Measurements from ENCODE around the gene PRDX2. TPM values are rescaled to one million over a fixed set of nuclear protein-coding genes. Genes with fewer than 3 reads are reported as not detected.

Gene PRDX2
- total RNA-seq, 1 donor from 2014 or later, result 215 TPM

DNA sequence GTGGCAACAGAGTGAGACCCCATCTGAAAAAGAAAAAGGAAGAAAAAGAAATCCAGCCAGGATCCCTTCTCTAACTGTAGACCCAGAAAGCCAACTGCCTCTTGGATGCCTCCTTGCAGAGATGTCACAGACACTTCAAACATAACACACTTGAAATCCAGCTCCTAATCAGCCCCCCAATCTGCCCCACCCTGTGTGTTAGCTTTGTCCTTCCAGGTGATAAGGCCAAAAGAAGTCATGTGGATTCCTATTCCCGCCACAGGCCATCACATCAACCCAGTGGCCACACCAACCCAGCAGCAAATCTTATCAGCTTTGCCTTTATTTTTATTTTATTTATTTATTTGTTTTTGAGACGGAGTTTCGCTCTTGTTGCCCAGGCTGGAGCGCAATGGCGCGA is 41.9 kb downstream of the PRDX2 start:
- Mint-ChIP-seq H3K9me3 (ENCODE audit: unreplicated experiment) (no peaks in the 10 kb centered on the region), H3K4me3 (ENCODE audit: unreplicated experiment) (no peak overlapping the region), H3K27me3 (ENCODE audit: unreplicated experiment) (peaks cover 2% of the 10 kb centered on the region), H3K36me3 (ENCODE audit: low read depth, unreplicated experiment) (no peaks in the 10 kb centered on the region), H3K27ac (ENCODE audit: unreplicated experiment) (no peak overlapping the region), H3K4me1 (ENCODE audit: unreplicated experiment) (peaks cover 2% of the 10 kb centered on the region)
- DNase-seq (ENCODE audit: low spot score), result no peak
- no peak for TF ChIP-seq CTCF (IDR thresholded peaks at IDR 0.05; ENCODE audit: unreplicated experiment)

- peaks cover 2% of the 10 kb centered on the region for H3K4me1 Mint-ChIP-seq (ENCODE audit: unreplicated experiment)
- TF ChIP-seq CTCF (IDR thresholded peaks at IDR 0.05; ENCODE audit: unreplicated experiment), result peak; percentile 98
- H3K27ac Mint-ChIP-seq (ENCODE audit: unreplicated experiment), result no peak overlapping the region
- H3K4me3 Mint-ChIP-seq (ENCODE audit: unreplicated experiment), result no peak overlapping the region
- H3K36me3 Mint-ChIP-seq (ENCODE audit: low read depth, unreplicated experiment), result no peaks in the 10 kb centered on the region
- H3K27me3 Mint-ChIP-seq (ENCODE audit: unreplicated experiment), result peaks cover 2% of the 10 kb centered on the region
- DNase-seq (ENCODE audit: low spot score), result peak; percentile 90
- H3K9me3 Mint-ChIP-seq (ENCODE audit: unreplicated experiment), result no peaks in the 10 kb centered on the region
These were observed 43.9 kb downstream of the PRDX2 start for GRCh38 chr19:12757544-12758274.

- H3K27me3 Mint-ChIP-seq (ENCODE audit: unreplicated experiment), result peaks cover 2% of the 10 kb centered on the region
- no peak for DNase-seq (ENCODE audit: low spot score)
- peaks cover 6% of the 10 kb centered on the region for H3K4me1 Mint-ChIP-seq (ENCODE audit: unreplicated experiment)
- H3K4me3 Mint-ChIP-seq (ENCODE audit: unreplicated experiment), result no peak overlapping the region
- H3K9me3 Mint-ChIP-seq (ENCODE audit: unreplicated experiment), result no peaks in the 10 kb centered on the region
- no peaks in the 10 kb centered on the region for H3K36me3 Mint-ChIP-seq (ENCODE audit: low read depth, unreplicated experiment)
- H3K27ac Mint-ChIP-seq (ENCODE audit: unreplicated experiment), result no peak overlapping the region
- TF ChIP-seq CTCF (IDR thresholded peaks at IDR 0.05; ENCODE audit: unreplicated experiment), result no peak
These were observed 45.3 kb downstream of the PRDX2 start for GRCh38 chr19:12756150-12756883.

DNA sequence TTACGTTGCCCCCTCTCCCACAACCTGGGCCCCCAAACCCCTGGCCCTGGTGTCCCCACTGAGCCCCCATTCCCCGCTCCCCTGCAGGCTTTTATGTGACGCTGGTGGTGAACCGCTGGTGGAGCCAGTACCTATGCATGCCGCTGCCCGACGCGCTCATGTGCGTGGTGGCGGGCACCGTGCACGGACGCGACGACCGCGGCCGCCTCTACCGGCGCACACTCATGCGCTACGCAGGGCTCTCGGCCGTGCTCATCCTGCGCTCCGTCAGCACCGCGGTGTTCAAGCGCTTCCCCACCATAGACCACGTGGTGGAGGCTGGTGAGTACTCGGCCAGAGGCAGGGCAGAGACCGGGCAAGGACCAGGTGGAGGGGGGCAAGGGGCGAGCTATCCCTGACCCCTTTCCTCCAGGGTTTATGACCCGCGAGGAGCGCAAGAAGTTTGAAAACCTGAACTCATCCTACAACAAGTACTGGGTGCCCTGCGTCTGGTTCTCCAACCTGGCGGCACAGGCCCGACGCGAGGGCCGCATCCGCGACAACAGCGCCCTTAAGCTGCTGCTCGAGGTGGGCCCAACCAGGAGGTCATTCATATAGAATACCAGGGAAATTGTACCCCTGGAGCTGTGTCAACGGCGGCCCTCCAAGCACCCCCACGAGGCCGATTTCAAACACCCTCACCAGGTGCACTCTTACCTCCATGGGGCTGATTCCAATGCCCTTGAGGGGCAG is 47.0 kb downstream of the PRDX2 start:
- DNase-seq (ENCODE audit: low spot score), result no peak
- no peak for TF ChIP-seq CTCF (IDR thresholded peaks at IDR 0.05; ENCODE audit: unreplicated experiment)

More for the DNA sequence above, 47.0 kb downstream of the PRDX2 start:
- peaks cover 10% of the 10 kb centered on the region for H3K4me1 Mint-ChIP-seq (ENCODE audit: unreplicated experiment)
- H3K27ac Mint-ChIP-seq (ENCODE audit: unreplicated experiment), result no peak overlapping the region
- H3K27me3 Mint-ChIP-seq (ENCODE audit: unreplicated experiment), result peaks cover 9% of the 10 kb centered on the region
- no peaks in the 10 kb centered on the region for H3K36me3 Mint-ChIP-seq (ENCODE audit: low read depth, unreplicated experiment)
- H3K9me3 Mint-ChIP-seq (ENCODE audit: unreplicated experiment), result no peaks in the 10 kb centered on the region
- H3K4me3 Mint-ChIP-seq (ENCODE audit: unreplicated experiment), result no peak overlapping the region
